HG03520 (cell line): Measurements from ENCODE around the gene RAD54L.
"Not testable (repeated sequence)": the region's sequence is repeated elsewhere in the genome, so short reads cannot be mapped to it uniquely, and the experiment has no call there.

Experiments
- ATAC-seq: cut with Tn5 transposase; IDR thresholded peaks from one replicate; pipeline ENCODE4 v1.9.1; 2021; ENCODE audit warnings: mild to moderate bottlenecking, moderate library complexity; ENCODE audit not compliant: unreplicated experiment

The RAD54L gene

DNA sequence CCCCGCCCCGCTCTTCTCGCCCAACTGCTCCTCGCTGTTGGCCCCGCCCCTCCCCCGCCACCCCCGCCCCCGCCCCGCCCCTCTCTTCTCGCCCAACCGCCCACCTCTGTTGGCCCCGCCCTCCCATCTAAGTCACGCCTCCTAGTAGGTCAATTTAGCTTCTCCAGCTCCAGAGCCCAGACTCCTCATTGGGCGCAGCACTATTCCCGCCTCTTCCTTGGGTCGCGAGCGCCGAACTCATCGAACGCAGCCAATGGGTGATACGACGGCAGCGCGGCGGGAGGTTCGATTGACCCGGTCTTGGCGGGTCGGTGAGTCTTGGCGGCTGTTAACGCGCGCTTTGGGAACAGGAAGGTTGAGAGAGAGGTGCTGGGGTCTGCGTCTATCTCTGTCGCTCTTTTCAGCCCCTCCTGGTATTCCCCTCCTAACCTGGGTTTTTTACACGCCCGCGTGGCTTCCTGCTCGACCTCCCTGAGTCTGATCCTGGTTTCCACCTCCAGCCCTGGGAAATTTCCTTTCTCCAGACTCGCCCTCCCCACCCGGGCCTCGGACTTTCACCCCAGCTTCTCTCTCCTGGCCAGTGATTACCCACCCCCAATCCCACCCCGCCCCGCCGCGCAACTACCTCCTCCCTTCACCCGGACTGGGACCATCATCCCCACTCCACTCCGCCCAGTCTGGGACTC is at the start of gene RAD54L:
Gene RAD54L, plus strand, starts transcription at position 328 of the 686 bp plus-strand sequence. CDS start 643 bp downstream, outside the sequence.
- ATAC-seq = peak; percentile 94

DNA sequence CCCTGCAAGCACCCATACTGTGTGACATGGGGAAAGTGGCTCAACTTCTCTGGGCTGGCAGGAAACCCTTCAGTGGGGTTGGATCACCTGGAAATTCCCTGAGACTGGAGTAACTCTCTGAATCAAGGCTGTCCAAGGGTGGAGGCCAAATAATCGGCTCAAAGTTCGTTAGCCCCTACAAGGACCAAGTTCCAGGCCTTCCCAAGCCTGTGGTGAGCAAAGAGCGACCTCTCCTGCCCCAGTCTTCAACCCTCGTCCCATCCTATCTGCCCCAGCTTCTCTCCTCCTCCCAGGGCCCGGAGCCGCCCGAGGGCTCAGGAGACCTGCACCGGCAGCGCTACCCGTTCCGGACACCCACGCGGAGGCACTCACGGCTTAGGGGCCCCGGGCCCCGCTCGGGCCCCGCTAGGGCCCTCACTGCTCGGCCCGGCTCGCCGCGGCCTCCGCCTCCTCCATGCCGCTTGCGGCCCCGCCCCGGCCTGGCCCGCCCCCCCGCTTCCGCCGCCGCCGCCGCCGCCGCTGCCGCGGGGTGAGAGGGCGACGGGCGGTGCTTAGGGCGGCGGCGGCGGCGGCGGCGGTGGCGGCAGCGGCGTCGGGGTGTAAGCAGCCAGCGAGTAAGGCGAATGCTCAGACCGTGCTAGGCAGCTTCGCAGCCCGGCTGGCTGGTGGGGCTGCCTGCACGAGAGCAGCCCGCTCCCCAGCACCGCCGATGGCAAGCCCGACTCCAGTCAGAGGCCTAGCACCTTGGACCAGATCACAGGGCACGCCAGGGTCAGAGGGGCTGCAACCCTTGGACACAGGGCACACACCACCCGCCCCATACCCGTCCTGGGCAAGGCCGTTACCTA is 49.4 kb upstream of the RAD54L start, which contains the start of gene POMGNT1:
Gene POMGNT1, minus strand, starts transcription at position 471 of the 848 bp plus-strand sequence. CDS start 613 bp downstream, outside the sequence.
- ATAC-seq = peak; percentile 89

DNA sequence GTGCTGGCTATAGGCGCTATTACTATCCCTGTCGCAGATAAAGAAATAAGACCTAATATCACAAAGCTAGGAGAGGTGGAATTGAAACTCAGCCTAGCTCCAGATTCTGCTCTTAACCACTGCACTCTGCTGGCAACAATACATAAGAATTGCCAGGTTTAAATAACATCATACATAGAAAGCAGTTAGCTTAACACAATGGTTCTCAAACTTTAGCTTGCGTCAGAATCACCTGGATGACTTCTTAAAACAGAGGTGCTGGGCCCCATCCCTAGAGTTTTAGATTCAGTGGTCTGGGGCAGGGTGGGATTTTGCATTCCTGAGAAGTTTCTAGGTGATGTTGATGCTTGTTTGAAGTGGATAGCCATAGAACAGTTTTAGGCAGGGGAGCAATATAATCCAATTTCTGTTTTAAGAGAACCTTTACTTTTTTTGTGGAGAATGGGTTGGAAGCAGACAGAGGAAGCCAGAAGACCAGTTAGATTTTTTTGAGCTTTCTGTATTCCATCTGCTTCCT is 48.3 kb upstream of the RAD54L start:
- no peak for ATAC-seq

DNA sequence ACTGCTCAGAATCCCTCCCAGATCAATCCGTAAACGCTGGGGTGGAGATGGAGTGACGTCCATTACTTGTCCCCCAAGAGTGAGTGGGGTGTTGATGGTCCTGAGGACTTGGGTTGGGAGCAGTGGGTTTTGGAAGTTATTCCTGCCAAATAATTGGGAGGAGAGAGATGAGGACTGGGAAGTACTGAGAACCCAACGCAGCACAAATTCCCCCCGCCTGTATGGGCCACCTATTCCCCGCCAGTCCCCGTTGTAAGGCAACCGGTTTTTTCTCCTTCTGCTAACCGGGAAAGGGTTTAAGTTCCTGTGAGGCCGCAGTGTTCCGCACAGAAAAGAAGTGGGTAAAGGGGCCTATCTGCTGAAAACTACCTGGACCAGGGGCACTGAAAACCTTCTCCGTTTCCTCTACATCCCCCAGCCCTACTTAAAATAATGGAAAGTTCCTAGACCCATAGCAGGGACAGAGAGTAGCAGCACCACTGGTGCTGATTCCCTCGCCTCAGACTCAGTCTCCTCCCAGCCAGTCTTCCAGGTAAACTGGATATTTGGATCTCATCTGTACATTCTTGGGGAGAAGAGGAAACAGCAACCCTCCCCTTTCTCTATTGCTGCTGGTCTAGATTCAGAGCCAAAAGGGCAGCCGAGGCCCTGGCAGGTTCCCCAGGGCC is 43.7 kb upstream of the RAD54L start:
- no peak for ATAC-seq

DNA sequence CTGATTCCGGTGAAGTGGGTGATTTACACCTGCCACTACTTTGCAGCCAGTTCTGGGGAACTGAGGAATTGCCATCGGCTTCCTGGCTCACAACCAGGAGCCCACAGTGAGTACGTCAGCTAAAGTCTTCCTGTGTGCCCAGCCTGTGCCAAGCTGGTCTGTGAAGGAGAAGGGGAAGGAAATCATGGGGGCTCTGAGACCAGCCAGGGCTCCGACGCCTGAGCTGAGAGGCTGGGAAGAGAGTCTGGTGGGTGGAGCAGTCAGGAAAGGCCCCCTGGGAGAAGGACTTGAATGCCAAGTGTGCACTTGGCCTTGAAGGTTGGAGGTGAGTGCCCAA is 43.2 kb upstream of the RAD54L start:
- no peak for ATAC-seq

DNA sequence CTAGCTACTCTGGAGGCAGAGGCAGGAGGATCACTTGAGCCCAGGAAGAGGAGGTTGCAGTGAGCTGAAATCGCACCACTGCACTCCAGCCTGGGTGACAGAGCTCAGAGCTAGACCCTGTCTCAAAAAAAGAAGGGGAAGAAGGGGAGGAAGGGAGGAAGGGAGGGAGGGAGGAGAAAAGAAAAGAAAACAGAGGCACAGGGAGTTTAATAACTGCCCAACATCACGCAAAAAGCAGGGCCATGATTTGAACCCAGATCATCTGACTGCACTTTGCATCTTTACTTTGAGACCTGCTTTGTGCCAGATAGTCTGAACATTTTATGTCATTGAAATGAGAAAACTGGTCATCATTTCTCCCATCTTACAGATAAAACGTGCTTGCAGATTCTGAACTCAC is 42.4 kb upstream of the RAD54L start:
- ATAC-seq = no peak

DNA sequence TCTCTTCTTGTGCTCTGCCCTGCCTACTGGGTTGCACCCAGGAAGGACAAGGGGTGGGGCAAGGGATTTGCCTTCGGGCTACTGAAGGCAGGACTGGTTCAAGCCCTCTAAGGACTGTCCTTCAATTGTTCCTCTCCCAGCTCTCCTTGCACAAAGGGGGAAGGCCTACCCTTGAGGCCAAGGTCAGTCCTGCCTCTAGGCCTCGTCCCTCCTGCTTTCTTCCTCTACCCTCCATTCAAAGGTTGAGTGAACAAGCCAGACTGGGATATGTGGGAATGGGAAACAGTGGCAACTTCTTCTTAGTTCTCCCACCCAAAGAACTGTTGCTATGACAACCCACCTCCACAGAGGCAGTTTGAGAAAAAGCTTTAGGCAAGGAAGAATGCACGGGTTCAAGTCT is 41.8 kb upstream of the RAD54L start:
- ATAC-seq = no peak

DNA sequence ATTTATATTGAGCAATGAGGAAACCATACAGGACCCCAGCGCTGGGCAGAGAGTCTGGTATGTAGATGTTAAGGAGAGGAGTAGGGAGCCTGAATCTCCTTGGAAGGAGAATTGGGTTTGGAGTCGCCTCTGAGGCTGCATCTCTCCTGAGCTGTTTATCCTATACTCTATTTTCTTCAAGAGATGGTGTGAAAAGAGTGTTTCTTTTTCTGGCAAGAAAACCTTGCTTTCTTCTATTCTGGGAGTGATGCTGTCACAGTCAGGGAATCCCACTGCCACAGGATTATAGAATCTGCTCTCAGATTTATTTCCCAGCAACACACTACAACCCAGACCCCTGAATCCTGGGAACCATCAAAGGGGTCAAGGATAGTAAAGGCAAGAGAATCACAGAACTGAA is 41.2 kb upstream of the RAD54L start:
- ATAC-seq = no peak

DNA sequence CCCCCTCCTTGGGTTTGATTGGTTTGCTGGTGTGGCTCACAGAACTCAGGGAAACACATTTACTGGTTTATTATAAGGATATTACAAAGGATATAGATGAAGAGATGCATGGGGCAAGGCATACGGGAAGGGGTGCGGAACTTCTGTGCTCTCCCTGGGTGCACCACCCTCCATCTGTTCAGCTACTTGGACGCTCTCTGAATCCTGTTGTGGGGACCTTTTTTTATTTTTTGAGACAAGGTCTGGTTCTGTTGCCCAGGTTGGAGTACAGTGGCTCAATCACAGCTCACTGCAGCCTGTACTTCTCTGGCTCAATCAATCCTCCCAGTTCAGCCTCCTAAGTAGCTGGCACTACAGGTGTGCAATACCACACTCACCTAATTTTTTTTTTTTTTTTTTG is 37.0 kb upstream of the RAD54L start:
- no peak for ATAC-seq

DNA sequence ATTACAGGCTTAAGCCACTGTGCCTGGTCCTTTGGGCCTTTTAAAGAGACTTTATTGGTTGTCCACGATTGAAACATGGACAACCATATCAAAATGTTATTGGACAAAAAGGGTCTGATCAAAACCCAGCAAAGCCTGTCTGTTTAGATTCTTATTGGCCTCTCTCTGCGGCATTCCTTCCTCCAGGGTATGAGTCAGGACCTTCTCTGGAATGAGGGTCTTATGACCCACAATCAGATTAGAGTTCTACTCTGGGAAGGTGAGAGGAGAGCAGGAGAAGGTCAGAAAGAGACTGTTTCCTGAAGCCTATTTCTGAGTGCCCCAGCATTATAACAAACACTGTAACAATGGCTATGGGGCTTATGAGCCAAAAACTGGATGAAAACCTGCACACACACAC is 36.5 kb upstream of the RAD54L start:
- no peak for ATAC-seq

DNA sequence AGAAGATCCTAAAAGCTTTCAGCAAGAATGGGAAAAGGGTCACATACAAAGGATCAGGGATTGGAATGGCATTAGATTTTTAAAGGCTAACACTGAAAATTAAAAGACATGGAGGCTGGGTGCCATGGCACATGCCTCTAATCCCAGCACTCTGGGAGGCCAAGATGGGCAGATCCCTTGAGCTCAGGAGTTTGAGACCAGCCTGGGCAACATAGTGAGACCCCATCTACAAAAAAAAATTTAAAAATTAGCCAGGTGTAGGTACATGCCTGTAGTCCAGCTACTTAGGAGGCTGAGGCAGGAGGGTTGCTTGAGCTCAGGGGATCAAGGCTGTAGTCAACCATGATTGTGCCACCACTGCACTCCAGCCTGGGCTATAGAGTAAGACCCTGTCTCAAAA is 32.1 kb upstream of the RAD54L start:
- no peak for ATAC-seq

DNA sequence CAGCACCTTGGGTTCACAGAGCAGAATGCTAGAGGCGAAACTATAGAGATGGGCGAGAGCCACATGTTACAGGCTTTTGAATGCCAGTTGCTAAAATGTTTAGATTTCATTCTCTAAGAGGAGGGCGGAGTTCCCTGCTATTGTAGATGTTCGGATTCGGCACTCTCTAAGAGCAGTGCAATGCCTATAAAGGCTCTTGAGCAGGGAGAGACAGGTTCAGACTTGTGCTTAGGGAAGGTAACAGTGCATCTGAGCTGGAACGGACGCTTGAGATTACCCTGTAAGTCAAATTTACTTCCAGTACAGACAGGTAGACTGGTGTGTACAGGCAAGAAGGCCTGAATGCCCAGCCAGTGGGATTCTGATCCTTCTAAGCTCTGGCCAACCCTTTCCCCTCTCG is 29.1 kb upstream of the RAD54L start:
- ATAC-seq = no peak

DNA sequence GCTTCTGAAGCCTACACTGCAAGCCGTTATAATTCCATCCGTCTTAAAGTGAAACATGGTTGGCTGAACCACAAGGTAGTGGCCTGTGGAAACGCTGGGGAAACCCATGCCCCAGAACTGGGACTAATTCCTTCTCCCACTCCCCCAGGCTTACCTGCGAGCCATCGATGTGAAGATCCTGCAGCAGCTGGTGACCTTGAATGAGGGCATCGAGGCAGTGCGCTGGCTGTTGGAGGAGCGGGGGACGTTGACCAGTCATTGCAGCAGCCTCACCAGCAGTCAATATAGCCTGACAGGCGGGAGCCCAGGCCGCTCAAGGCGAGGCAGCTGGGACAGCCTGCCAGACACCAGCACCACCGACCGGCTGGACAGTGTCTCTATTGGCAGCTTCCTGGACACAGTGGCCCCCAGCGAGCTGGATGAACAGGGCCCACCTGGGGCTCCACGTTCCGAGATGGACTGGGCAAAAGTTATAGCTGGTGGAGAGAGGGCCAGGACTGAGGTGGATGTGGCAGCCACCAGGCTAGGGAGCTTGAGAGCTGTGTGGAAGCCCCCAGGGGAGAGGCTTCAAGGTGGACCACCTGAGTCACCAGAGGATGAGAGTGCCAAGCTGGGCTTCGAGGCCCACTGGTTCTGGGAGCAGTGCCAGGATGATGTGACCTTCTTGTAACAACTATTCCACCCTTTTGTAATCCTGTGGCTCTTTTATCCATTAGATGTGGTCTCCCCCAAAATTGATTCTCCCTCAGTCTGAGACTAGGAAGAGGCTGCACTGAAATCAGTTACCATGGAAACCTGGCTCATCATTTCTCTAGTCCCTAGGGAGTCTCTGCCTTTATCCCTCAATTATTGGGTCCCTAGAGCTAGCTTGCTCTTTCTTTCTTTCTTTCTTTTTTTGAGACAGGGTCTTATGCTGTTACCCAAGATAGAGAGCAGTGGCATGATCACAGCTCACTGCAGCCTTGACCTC is 27.7 kb upstream of the RAD54L start:
- ATAC-seq = no peak

DNA sequence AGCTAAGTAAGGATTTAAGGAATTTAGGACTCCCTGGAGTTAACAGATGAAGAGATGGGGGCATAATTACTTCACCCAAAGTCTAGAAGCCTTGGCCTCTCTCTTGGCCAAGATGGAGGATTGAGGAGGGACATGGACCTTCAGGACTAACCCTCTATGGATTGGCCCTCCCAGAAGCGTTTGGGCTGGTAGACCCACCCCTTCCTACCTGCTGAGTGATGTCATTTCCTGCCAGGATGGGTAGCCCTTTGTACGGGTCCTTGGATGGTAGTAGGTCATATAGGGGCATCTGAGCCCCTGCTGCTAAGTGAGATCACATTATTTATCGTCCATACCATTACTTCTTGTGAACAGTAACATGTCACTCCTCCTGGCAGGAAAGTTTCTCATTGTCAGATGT is 26.8 kb upstream of the RAD54L start:
- ATAC-seq = no peak

DNA sequence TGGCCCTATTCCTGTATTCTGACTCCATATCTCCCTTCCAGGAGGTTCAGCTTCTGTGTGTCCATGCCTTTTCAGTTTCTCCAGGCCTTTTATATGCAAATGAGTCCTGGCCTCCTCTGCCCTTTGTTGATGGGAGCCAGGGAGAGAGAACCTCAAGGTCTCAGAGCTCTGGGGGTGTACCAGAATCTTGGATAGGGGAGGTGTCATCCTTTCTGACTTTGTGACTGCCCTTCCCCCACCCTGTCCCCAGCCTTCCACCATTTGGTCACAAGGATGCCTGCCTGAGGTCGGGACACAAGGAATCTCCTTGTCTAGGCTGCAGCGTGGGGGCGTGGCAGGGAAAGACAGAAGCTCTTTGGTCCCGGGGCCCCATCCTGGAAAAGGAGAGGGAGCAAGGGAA is 25.8 kb upstream of the RAD54L start:
- ATAC-seq = no peak

DNA sequence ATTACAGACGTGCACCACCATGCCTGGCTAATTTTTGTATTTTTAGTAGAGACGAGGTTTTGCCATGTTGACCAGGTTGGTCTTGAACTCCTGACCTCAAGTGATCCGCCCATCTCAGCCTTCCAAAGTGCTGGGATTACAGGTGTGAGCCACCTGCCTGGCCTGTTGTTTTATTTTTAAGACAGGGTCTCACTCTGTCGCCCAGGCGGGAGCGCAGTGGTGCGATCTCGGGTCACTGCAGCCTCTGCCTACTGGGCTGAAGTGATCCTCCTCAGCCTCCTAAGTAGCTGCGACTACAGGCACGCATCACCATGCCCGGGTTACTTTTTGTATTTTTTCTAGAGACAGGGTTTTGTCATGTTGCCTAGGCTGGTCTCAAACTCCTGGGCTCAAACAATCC is 24.5 kb upstream of the RAD54L start:
- not testable (repeated sequence) for ATAC-seq

DNA sequence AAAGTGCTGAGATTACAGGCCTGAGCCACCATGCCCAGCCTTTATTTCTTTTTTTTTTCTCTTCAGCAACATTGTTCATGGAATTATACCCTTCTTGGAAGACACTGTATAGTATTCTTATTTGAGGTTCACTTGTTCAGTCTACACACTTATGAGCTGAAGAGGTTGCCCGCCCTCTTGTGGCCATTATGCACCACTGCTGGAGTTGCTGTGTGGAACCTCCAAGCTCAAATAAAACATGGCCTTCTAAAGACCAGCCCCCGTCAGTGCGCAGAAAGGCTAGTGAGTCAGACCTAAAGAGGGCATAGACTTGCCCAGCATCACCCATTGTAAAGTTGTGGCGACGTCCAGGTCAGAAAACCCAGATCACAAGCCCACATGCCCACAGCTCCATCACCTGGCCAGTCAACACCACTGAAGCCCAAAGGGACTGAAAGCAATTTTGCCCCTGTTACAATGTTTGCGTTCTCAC is 24.1 kb upstream of the RAD54L start:
- ATAC-seq = no peak

DNA sequence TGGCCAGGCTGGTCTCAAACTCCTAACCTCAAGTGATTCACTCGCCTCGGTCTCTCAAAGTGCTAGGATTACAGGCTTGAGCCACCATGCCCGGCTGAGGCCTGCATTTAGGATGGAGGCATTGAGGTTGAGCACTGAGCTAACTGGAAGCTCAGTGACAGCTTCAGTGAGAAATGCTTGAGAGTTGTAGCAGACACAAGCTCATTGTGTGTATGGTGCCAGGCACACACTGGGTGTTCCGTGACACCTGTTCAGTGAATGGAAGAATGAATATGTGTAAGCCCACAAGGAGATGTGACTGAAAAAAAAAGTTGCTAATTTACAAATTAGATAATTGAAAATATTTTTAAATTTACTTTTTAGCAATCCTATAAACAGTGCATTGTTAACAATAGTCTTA is 22.6 kb upstream of the RAD54L start:
- ATAC-seq = no peak

DNA sequence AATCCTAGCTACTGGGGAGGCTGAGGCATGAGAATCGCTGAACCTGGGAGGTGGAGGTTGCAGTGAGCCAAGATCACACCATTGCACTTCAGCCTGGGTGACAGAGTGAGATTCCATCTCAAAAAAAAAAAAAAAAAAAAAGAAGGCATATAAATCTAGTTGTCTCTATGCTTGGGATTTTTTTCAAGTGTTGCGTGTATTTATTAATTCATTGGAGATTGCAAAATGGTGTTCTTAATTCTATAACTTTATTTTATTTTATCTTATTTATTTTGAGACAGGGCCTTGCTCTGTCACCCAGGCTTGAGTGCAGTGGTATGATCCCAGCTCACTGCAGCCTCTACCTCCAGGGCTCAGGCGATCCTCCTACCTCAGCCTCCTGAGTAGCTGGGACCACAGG is 16.3 kb upstream of the RAD54L start:
- ATAC-seq = not testable (repeated sequence)

DNA sequence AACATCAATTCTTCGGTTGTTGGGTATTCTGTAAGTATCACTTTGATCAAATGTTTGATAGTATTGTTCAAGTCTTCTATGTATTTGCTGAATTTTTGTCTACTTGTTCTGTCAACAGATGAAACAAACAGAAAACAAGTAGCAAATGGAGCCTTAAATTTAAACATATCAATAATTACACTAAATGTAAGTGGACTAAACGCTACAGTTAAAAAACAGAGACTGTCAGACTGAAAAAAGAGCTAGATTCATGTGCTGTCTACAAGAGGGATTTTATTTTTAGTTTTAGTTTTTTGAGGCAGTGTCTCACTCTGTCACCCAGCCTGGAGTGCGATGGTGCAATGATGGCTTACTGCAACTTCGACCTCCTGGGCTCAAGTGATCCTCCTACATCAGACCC is 10.7 kb upstream of the RAD54L start:
- ATAC-seq = no peak
